IPS-18a (cell line): ENCODE data around the gene HBP1.
"Not testable (repeated sequence)": the region's sequence is repeated elsewhere in the genome, so short reads cannot be mapped to it uniquely, and the experiment has no call there.

Experiments
- H3K27ac ChIP-seq: one replicate; pipeline ENCODE4 v1.5.1; 2013; ENCODE audit warnings: low read length
- H3K27me3 ChIP-seq: one replicate; pipeline ENCODE4 v1.6.1; 2013; ENCODE audit warnings: mild to moderate bottlenecking, low read length; ENCODE audit not compliant: control insufficient read depth, insufficient read depth
- H3K36me3 ChIP-seq: one replicate; pipeline ENCODE4 v1.6.1; 2013; ENCODE audit warnings: low read depth, low read length; ENCODE audit not compliant: control insufficient read depth
- H3K4me1 ChIP-seq: one replicate; pipeline ENCODE4 v1.6.1; 2013; ENCODE audit warnings: low read depth, low read length; ENCODE audit not compliant: control insufficient read depth
- H3K4me3 ChIP-seq: one replicate; pipeline ENCODE4 v1.5.1; 2013; ENCODE audit warnings: low read length
- H3K9ac ChIP-seq: one replicate; pipeline ENCODE4 v1.6.1; 2013; ENCODE audit warnings: mild to moderate bottlenecking, low read length, moderate library complexity
- H3K9me3 ChIP-seq: one replicate; pipeline ENCODE4 v1.6.1; 2013; ENCODE audit warnings: low read depth, low read length; ENCODE audit not compliant: control insufficient read depth

Gene HBP1

GRCh38 chr7:107143875-107144274, 24.9 kb upstream of the HBP1 start:
- H3K27ac ChIP-seq, H3K36me3 ChIP-seq, H3K9me3 ChIP-seq, H3K4me3 ChIP-seq, H3K27me3 ChIP-seq, H3K9ac ChIP-seq, H3K4me1 ChIP-seq: not testable (repeated sequence)

GRCh38 chr7:107145067-107145838, 23.6 kb upstream of the HBP1 start:
- H3K9me3 ChIP-seq = no peaks in the 10 kb centered on the region
- no peaks in the 10 kb centered on the region for H3K36me3 ChIP-seq
- H3K27ac ChIP-seq = no peak overlapping the region
- H3K4me3 ChIP-seq = no peak overlapping the region
- H3K9ac ChIP-seq = no peak overlapping the region
- H3K4me1 ChIP-seq = peaks cover 7% of the 10 kb centered on the region
- no peaks in the 10 kb centered on the region for H3K27me3 ChIP-seq

- Histone ChIP-seq H3K27ac (no peak overlapping the region), H3K9me3 (no peaks in the 10 kb centered on the region), H3K4me3 (no peak overlapping the region), H3K9ac (no peak overlapping the region), H3K4me1 (peaks cover 7% of the 10 kb centered on the region), H3K36me3 (no peaks in the 10 kb centered on the region), H3K27me3 (no peaks in the 10 kb centered on the region)
Observed at GRCh38 chr7:107147464-107148393, 21.1 kb upstream of the HBP1 start.

GRCh38 chr7:107148721-107149120, 20.1 kb upstream of the HBP1 start:
- Histone ChIP-seq H3K4me1 (peaks cover 7% of the 10 kb centered on the region), H3K36me3 (no peaks in the 10 kb centered on the region), H3K9ac (no peak overlapping the region), H3K27ac (no peak overlapping the region), H3K4me3 (no peak overlapping the region), H3K9me3 (no peaks in the 10 kb centered on the region), H3K27me3 (no peaks in the 10 kb centered on the region)

GRCh38 chr7:107149863-107150262, 18.9 kb upstream of the HBP1 start:
- no peaks in the 10 kb centered on the region for H3K9me3 ChIP-seq
- no peaks in the 10 kb centered on the region for H3K27me3 ChIP-seq
- H3K9ac ChIP-seq = no peak overlapping the region
- no peaks in the 10 kb centered on the region for H3K36me3 ChIP-seq
- H3K27ac ChIP-seq = no peak overlapping the region
- no peak overlapping the region for H3K4me3 ChIP-seq
- H3K4me1 ChIP-seq = peaks cover 7% of the 10 kb centered on the region

GRCh38 chr7:107150375-107151073, 18.3 kb upstream of the HBP1 start:
- Histone ChIP-seq H3K27ac (no peak overlapping the region), H3K4me3 (no peak overlapping the region), H3K9ac (no peak overlapping the region), H3K4me1 (peaks cover 7% of the 10 kb centered on the region), H3K27me3 (no peaks in the 10 kb centered on the region), H3K36me3 (no peaks in the 10 kb centered on the region), H3K9me3 (no peaks in the 10 kb centered on the region)

- no peaks in the 10 kb centered on the region for H3K9me3 ChIP-seq
- H3K27me3 ChIP-seq = no peaks in the 10 kb centered on the region
- no peaks in the 10 kb centered on the region for H3K36me3 ChIP-seq
- no peak overlapping the region for H3K27ac ChIP-seq
- no peak overlapping the region for H3K9ac ChIP-seq
- H3K4me1 ChIP-seq = peaks cover 7% of the 10 kb centered on the region
- H3K4me3 ChIP-seq = no peak overlapping the region
Observed at GRCh38 chr7:107151538-107151937, 17.3 kb upstream of the HBP1 start.

- no peaks in the 10 kb centered on the region for H3K36me3 ChIP-seq
- H3K4me1 ChIP-seq = peaks cover 7% of the 10 kb centered on the region
- H3K9ac ChIP-seq = no peak overlapping the region
- H3K4me3 ChIP-seq = no peak overlapping the region
- no peak overlapping the region for H3K27ac ChIP-seq
- no peaks in the 10 kb centered on the region for H3K9me3 ChIP-seq
- no peaks in the 10 kb centered on the region for H3K27me3 ChIP-seq
Observed at GRCh38 chr7:107152011-107152410, 16.8 kb upstream of the HBP1 start.

GRCh38 chr7:107154826-107155225, 14.0 kb upstream of the HBP1 start:
- H3K9me3 ChIP-seq = no peaks in the 10 kb centered on the region
- no peaks in the 10 kb centered on the region for H3K36me3 ChIP-seq
- H3K9ac ChIP-seq = no peak overlapping the region
- no peaks in the 10 kb centered on the region for H3K4me1 ChIP-seq
- no peak overlapping the region for H3K27ac ChIP-seq
- no peak overlapping the region for H3K4me3 ChIP-seq
- H3K27me3 ChIP-seq = no peaks in the 10 kb centered on the region

GRCh38 chr7:107155726-107156125, 13.1 kb upstream of the HBP1 start:
- H3K9me3 ChIP-seq, H3K27me3 ChIP-seq, H3K4me1 ChIP-seq, H3K36me3 ChIP-seq, H3K9ac ChIP-seq, H3K4me3 ChIP-seq, H3K27ac ChIP-seq: not testable (repeated sequence)

GRCh38 chr7:107157091-107157490, 11.7 kb upstream of the HBP1 start:
- Histone ChIP-seq H3K4me3 (no peak overlapping the region), H3K27me3 (no peaks in the 10 kb centered on the region), H3K27ac (no peak overlapping the region), H3K9ac (no peak overlapping the region), H3K36me3 (no peaks in the 10 kb centered on the region), H3K4me1 (no peaks in the 10 kb centered on the region), H3K9me3 (no peaks in the 10 kb centered on the region)
